OCI-LY1 (cell line): Measurements from ENCODE around the gene IFT27.

Experiments used
- H2AFZ ChIP-seq: fragments of 200-600 bp; sonication (generic), shearing (Covaris generic); 2 replicates; pipeline ENCODE4 v1.6.0; 2014; ENCODE audit warnings: antibody characterized with exemption, mild to moderate bottlenecking, low read length
- H3F3A ChIP-seq: fragments of 200-600 bp; sonication (generic), shearing (Covaris generic); 2 replicates; pipeline ENCODE4 v1.6.0; 2014; ENCODE audit warnings: mild to moderate bottlenecking, antibody characterized with exemption, low read length, moderate library complexity; ENCODE audit not compliant: insufficient read depth
- H3K27ac ChIP-seq: fragments of 200-600 bp; sonication (generic); 2 replicates; pipeline ENCODE4 v1.5.1; 2014; ENCODE audit warnings: low read length, mixed run types, mild to moderate bottlenecking, low read depth; ENCODE audit not compliant: poor library complexity, severe bottlenecking
- H3K27me3 ChIP-seq: fragments of 200-600 bp; sonication (generic); 2 replicates; pipeline ENCODE4 v1.6.0; 2014; ENCODE audit warnings: antibody characterized with exemption, mild to moderate bottlenecking, low read length, moderate library complexity; ENCODE audit not compliant: insufficient read depth
- H3K36me3 ChIP-seq: fragments of 200-600 bp; sonication (generic); 2 replicates; pipeline ENCODE4 v1.6.1; 2014; ENCODE audit warnings: mild to moderate bottlenecking, antibody characterized with exemption, low read length, moderate library complexity, mixed read lengths; ENCODE audit not compliant: insufficient read depth
- H3K4me1 ChIP-seq: fragments of 200-600 bp; sonication (generic); 2 replicates; pipeline ENCODE4 v1.5.1; 2014; ENCODE audit warnings: mild to moderate bottlenecking, low read length, moderate library complexity; ENCODE audit not compliant: insufficient read depth, severe bottlenecking
- H3K4me2 ChIP-seq: fragments of 200-600 bp; sonication (generic), shearing (Covaris generic); 2 replicates; pipeline ENCODE4 v1.6.1; 2014; ENCODE audit warnings: low read length
- H3K4me3 ChIP-seq: fragments of 200-600 bp; sonication (generic); 2 replicates; pipeline ENCODE4 v1.5.1; 2014; ENCODE audit warnings: low read length, low read depth, mild to moderate bottlenecking, mixed read lengths; ENCODE audit not compliant: poor library complexity, severe bottlenecking
- H3K79me2 ChIP-seq: fragments of 200-600 bp; shearing (Covaris generic); 2 replicates; pipeline ENCODE4 v1.6.1; 2016; ENCODE audit warnings: mixed run types, low read length, mixed read lengths; ENCODE audit not compliant: insufficient read depth
- H3K9ac ChIP-seq: fragments of 200-600 bp; sonication (generic), shearing (Covaris generic); 2 replicates; pipeline ENCODE4 v1.6.1; 2014; ENCODE audit warnings: mild to moderate bottlenecking, low read length, mixed read lengths
- H3K9me2 ChIP-seq: fragments of 200-600 bp; sonication (generic), shearing (Covaris generic); 2 replicates; pipeline ENCODE4 v1.6.1; 2014; ENCODE audit warnings: low read depth, mild to moderate bottlenecking, low read length, mixed read lengths
- H3K9me3 ChIP-seq: fragments of 200-600 bp; shearing (Covaris generic); 2 replicates; pipeline ENCODE4 v1.6.1; 2014; ENCODE audit warnings: low read length, mixed read lengths
- H4K20me1 ChIP-seq: fragments of 200-600 bp; sonication (generic), shearing (Covaris generic); 2 replicates; pipeline ENCODE4 v1.6.0; 2016; ENCODE audit warnings: mild to moderate bottlenecking, low read length; ENCODE audit not compliant: insufficient read depth
- CTCF ChIP-seq: fragments of 200-600 bp; sonication (generic), shearing (Covaris generic); IDR thresholded peaks from 2 replicates; pipeline ENCODE4 v1.5.1; 2017; ENCODE audit warnings: mild to moderate bottlenecking, antibody characterized with exemption, low read length, moderate library complexity, mixed read lengths
- EZH2 ChIP-seq: fragments of 200-600 bp; sonication (generic), shearing (Covaris generic); IDR thresholded peaks from 2 replicates; pipeline ENCODE4 v1.8.0; 2017; ENCODE audit warnings: borderline replicate concordance, mixed run types, mild to moderate bottlenecking, antibody characterized with exemption, low read length, moderate library complexity, mixed read lengths

The IFT27 gene

DNA sequence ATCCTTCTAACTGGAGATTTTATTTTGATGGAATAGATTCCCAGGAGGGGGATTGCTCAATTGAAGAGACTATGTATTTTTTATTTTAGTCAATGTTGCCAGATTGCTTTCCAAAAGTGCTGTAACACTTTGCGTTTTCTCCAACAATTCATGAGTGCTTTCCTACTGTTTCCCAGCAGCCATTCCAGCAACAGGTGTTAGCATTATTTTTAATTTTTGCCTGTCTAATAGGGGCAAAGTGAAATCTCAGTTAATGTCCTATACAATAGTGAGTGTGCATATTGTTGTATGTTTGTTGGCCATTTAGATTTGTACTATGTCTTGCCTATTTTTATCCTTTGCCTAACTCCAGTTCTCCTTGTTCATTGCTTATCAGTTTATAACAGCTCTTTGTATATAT lies 60.3 kb downstream of the IFT27 start:
- Histone ChIP-seq H3K79me2 (no peaks in the 10 kb centered on the region), H3K27ac (no peak overlapping the region), H4K20me1 (no peaks in the 10 kb centered on the region), H3K27me3 (peaks cover 4% of the 10 kb centered on the region; the same call in 1 of the 2 replicates), H3K4me1 (no peaks in the 10 kb centered on the region), H3K4me2 (no peak overlapping the region), H3K9me3 (no peaks in the 10 kb centered on the region), H2AFZ (no peak overlapping the region), H3K9me2 (no peaks in the 10 kb centered on the region), H3K4me3 (no peak overlapping the region), H3K9ac (no peak overlapping the region), H3K36me3 (no peaks in the 10 kb centered on the region), H3F3A (no peaks in the 10 kb centered on the region)
- no peak for TF ChIP-seq CTCF
- TF ChIP-seq EZH2: no peak

DNA sequence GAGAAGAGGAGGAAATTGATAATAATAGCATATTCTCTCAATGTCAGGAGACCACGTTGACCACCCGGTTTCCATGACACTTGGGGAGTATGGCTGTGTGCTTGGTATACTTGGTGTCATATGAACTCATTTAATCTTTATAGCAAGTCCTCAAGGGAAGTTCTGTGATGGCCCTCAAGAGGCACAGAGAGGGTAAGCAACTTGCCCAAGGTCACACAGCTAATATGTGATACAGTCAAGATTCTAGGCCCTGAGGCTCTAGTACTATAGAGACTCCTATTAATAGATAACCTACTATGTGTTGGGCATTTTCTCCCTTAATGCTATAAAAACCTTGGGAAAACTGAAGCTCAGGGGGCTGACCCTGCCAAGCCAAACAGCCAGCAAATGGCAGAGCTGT lies 61.8 kb downstream of the IFT27 start:
- Histone ChIP-seq H3K9ac (no peak overlapping the region), H3K36me3 (no peaks in the 10 kb centered on the region), H3K79me2 (no peaks in the 10 kb centered on the region), H3K27me3 (peaks cover 4% of the 10 kb centered on the region; the same call in 1 of the 2 replicates), H2AFZ (no peak overlapping the region), H3K27ac (no peak overlapping the region), H3F3A (no peaks in the 10 kb centered on the region), H3K4me2 (no peak overlapping the region), H3K9me2 (no peaks in the 10 kb centered on the region), H3K9me3 (no peaks in the 10 kb centered on the region), H4K20me1 (no peaks in the 10 kb centered on the region), H3K4me3 (no peak overlapping the region), H3K4me1 (no peaks in the 10 kb centered on the region)
- TF ChIP-seq CTCF (no peak), EZH2 (no peak)

DNA sequence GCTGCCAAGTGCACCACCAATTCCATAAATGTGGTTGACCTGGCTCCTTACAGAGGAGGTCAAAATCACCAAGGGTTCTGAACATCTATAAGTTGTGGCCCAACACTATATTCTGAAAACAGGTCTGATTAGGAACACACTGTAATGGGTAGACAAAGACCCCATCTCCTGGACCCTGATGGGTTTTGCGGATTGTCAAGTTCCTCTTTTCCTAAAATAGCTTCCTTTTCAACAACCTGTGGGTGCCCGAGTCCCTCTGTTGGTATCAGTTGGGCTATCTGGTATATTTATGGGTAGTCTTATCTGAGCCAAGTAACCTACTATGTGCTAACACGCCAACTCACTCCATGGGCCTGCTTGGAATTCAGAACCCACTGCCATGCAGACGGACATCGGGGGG lies 62.5 kb downstream of the IFT27 start:
- Histone ChIP-seq H3K27me3 (peaks cover 4% of the 10 kb centered on the region; the same call in 1 of the 2 replicates), H3K36me3 (no peaks in the 10 kb centered on the region), H3K79me2 (no peaks in the 10 kb centered on the region), H3K9me2 (no peaks in the 10 kb centered on the region), H3K4me3 (no peak overlapping the region), H3K9ac (no peak overlapping the region), H3K27ac (no peak overlapping the region), H4K20me1 (no peaks in the 10 kb centered on the region), H3K4me2 (no peak overlapping the region), H3K9me3 (no peaks in the 10 kb centered on the region), H2AFZ (no peak overlapping the region), H3K4me1 (no peaks in the 10 kb centered on the region), H3F3A (no peaks in the 10 kb centered on the region)
- no peak for TF ChIP-seq CTCF
- no peak for TF ChIP-seq EZH2
